Activated CD4-positive, alpha-beta T cell treated with anti-CD3 and anti-CD28 coated beads for 48 hours (primary cell): Measurements from ENCODE around the gene TGFBR3.
"Not testable (repeated sequence)": the region's sequence is repeated elsewhere in the genome, so short reads cannot be mapped to it uniquely, and the experiment has no call there.

Experiments used
- DNase-seq: peaks from one replicate; pipeline ENCODE4 v3.0.0-alpha.2; 2020

Gene TGFBR3

GRCh38 chr1:91670781-91671180 is 215.2 kb downstream of the TGFBR3 start:
- no peak for DNase-seq

GRCh38 chr1:91669584-91670350 is 216.2 kb downstream of the TGFBR3 start:
- DNase-seq: no peak

- not testable (repeated sequence) for DNase-seq
Observed at GRCh38 chr1:91666651-91667050, 219.3 kb downstream of the TGFBR3 start.

GRCh38 chr1:91661121-91661520 is 224.8 kb downstream of the TGFBR3 start:
- DNase-seq: no peak

- no peak for DNase-seq
Observed at GRCh38 chr1:91660708-91661107, 225.2 kb downstream of the TGFBR3 start.

GRCh38 chr1:91655912-91656449 is 230.0 kb downstream of the TGFBR3 start:
- no peak for DNase-seq

- DNase-seq: no peak
Observed at GRCh38 chr1:91653183-91653582, 232.8 kb downstream of the TGFBR3 start.

- no peak for DNase-seq
Observed at GRCh38 chr1:91651661-91652071, 234.3 kb downstream of the TGFBR3 start.

- DNase-seq: no peak
Observed at GRCh38 chr1:91651243-91651642, 234.7 kb downstream of the TGFBR3 start.

- no peak for DNase-seq
Observed at GRCh38 chr1:91650764-91651163, 235.2 kb downstream of the TGFBR3 start.

GRCh38 chr1:91647061-91647460 is 238.9 kb downstream of the TGFBR3 start:
- DNase-seq: no peak

- no peak for DNase-seq
Observed at GRCh38 chr1:91645031-91645430, 240.9 kb downstream of the TGFBR3 start.

- DNase-seq: no peak
Observed at GRCh38 chr1:91643431-91643830, 242.5 kb downstream of the TGFBR3 start.

GRCh38 chr1:91640877-91641526 is 244.9 kb downstream of the TGFBR3 start:
- DNase-seq: no peak

GRCh38 chr1:91637539-91637994 is 248.4 kb downstream of the TGFBR3 start:
- DNase-seq: no peak

- DNase-seq: no peak
Observed at GRCh38 chr1:91635763-91636162, 250.2 kb downstream of the TGFBR3 start.

GRCh38 chr1:91633438-91633837 is 252.5 kb downstream of the TGFBR3 start:
- no peak for DNase-seq

GRCh38 chr1:91631718-91632330 is 254.1 kb downstream of the TGFBR3 start:
- no peak for DNase-seq

GRCh38 chr1:91630803-91631202 is 255.1 kb downstream of the TGFBR3 start:
- no peak for DNase-seq
